Left ventricle myocardium inferior (tissue), 1 donor: Measurements from ENCODE around the gene THSD4. TPM values are rescaled to one million over a fixed set of nuclear protein-coding genes. Genes with fewer than 3 reads are reported as not detected.

ENCODE experiments used
- DNase-seq: peaks from one replicate; pipeline ENCODE4 v3.0.0-alpha.2; 2020
- H3K27ac ChIP-seq: fragments of 200-600 bp; replicated peaks from 2 replicates; pipeline ENCODE4 v1.8.0; 2021
- H3K27me3 ChIP-seq: fragments of 200-600 bp; 2 replicates; pipeline ENCODE4 v1.8.0; 2021; ENCODE audit warnings: low read depth
- H3K36me3 ChIP-seq: fragments of 200-600 bp; 2 replicates; pipeline ENCODE4 v1.8.0; 2021
- H3K4me1 ChIP-seq: fragments of 200-600 bp; 2 replicates; pipeline ENCODE4 v1.8.0; 2021
- H3K4me3 ChIP-seq: fragments of 200-600 bp; 2 replicates; pipeline ENCODE4 v1.8.0; 2021; ENCODE audit warnings: mild to moderate bottlenecking, moderate library complexity
- H3K9me3 ChIP-seq: fragments of 200-600 bp; replicated peaks from 2 replicates; pipeline ENCODE4 v1.8.0; 2021
- intact Hi-C: fragments of 100-400 bp; cut with micrococcal nuclease; formaldehyde crosslinking; loops from one replicate; pipeline ENCODE4 v1.11.0; 2022
- total RNA-seq: library from RNA; stranded (reverse); fragmentation: NEBNext Ultra II Directional; extraction: Animal tissue kit (Norgen Biotek cat#: 25700); gene quantifications from one replicate; pipeline ENCODE4 v1.2.1, GENCODE V29; 2021
- TF ChIP-seq, protein P1 (sequence below): fragments of 200-600 bp; IDR thresholded peaks from 2 replicates; pipeline ENCODE4 v1.8.0; 2021; ENCODE audit warnings: antibody characterized with exemption, mild to moderate bottlenecking, borderline replicate concordance
- donor health status: DM: no; HTN: yes; CAD: no; lungs with severe emphysema.

Gene THSD4
- total RNA-seq, 1 donor from 2014 or later = 95.8 TPM

DNA sequence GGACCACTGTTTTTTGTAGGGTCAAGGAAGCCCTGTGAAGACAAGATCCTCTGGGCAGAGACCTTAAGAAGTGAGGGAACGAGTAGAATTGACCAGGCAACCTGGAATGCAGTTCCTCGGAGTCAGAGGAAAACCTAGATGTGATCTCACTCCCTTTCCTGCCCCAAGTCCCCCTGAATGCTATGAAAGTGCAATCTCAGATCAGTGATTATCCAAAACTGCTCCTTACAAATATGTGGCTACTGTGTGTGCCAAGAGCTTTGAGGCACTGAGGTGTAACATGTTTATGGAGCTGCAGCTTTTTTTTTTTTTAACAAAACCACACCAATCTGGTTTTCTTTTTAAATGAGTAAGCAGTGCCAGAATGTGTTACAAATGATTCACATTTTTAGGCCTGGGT is 35.8 kb downstream of the THSD4 start:
- intact Hi-C loops = no loop called here
- H3K27me3 ChIP-seq = no peaks in the 10 kb centered on the region
- no peak overlapping the region for H3K4me3 ChIP-seq
- H3K27ac ChIP-seq = peak overlapping the region; percentile 80
- H3K9me3 ChIP-seq = no peaks in the 10 kb centered on the region
- H3K4me1 ChIP-seq = peaks cover 80% of the 10 kb centered on the region
- TF ChIP-seq, protein P1, sequence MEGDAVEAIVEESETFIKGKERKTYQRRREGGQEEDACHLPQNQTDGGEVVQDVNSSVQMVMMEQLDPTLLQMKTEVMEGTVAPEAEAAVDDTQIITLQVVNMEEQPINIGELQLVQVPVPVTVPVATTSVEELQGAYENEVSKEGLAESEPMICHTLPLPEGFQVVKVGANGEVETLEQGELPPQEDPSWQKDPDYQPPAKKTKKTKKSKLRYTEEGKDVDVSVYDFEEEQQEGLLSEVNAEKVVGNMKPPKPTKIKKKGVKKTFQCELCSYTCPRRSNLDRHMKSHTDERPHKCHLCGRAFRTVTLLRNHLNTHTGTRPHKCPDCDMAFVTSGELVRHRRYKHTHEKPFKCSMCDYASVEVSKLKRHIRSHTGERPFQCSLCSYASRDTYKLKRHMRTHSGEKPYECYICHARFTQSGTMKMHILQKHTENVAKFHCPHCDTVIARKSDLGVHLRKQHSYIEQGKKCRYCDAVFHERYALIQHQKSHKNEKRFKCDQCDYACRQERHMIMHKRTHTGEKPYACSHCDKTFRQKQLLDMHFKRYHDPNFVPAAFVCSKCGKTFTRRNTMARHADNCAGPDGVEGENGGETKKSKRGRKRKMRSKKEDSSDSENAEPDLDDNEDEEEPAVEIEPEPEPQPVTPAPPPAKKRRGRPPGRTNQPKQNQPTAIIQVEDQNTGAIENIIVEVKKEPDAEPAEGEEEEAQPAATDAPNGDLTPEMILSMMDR = no peak
- no peak for DNase-seq
- H3K36me3 ChIP-seq = no peaks in the 10 kb centered on the region

DNA sequence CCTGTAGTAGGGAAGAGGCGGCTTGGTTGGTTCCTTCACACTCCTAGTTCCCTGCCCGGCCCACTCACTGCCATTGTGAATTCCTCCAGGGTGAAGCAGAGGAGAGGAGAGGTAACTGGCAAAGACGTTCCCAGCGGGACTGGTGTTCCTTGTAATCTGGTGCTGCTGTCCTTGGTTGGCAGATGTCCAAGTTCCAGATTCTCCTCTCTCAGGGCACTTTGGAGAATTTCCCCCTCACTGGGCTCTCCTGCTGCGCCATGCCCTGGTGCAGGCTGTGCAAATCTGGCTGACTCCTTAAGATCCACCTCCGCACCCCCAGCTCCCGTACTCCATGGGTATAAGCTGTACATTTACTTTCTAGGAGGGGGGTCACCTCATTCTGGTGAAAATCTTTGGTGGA is 37.3 kb downstream of the THSD4 start:
- Histone ChIP-seq H3K4me3 (no peak overlapping the region), H3K27ac (peak overlapping the region; percentile 80), H3K27me3 (no peaks in the 10 kb centered on the region), H3K4me1 (peaks cover 65% of the 10 kb centered on the region), H3K9me3 (no peaks in the 10 kb centered on the region), H3K36me3 (peaks cover 5% of the 10 kb centered on the region)
- intact Hi-C loops = no loop called here
- TF ChIP-seq, protein P1 = no peak
- no peak for DNase-seq

- Histone ChIP-seq H3K9me3 (no peaks in the 10 kb centered on the region), H3K4me3 (no peak overlapping the region), H3K4me1 (peaks cover 54% of the 10 kb centered on the region), H3K27ac (peak overlapping the region; percentile 80), H3K36me3 (peaks cover 5% of the 10 kb centered on the region), H3K27me3 (no peaks in the 10 kb centered on the region)
- DNase-seq = no peak
- intact Hi-C loops = no loop called here
- TF ChIP-seq, protein P1 = no peak
Measured at GRCh38 chr15:71153823-71154524, 38.7 kb downstream of the THSD4 start.

- Histone ChIP-seq H3K4me1 (peaks cover 47% of the 10 kb centered on the region), H3K4me3 (no peak overlapping the region), H3K9me3 (no peaks in the 10 kb centered on the region), H3K27me3 (no peaks in the 10 kb centered on the region), H3K36me3 (peaks cover 5% of the 10 kb centered on the region), H3K27ac (peak overlapping the region; percentile 80)
- intact Hi-C loops = no loop called here
- DNase-seq = no peak
- TF ChIP-seq, protein P1 = no peak
Measured at GRCh38 chr15:71154607-71155200, 39.4 kb downstream of the THSD4 start.

- Histone ChIP-seq H3K27ac (peak overlapping the region; percentile 80), H3K9me3 (no peaks in the 10 kb centered on the region), H3K4me3 (no peak overlapping the region), H3K27me3 (no peaks in the 10 kb centered on the region), H3K36me3 (peaks cover 5% of the 10 kb centered on the region), H3K4me1 (peaks cover 40% of the 10 kb centered on the region)
- intact Hi-C loops = no loop called here
- TF ChIP-seq, protein P1 = no peak
- DNase-seq = no peak
Measured at GRCh38 chr15:71155534-71155933, 40.3 kb downstream of the THSD4 start.
